GM12892 (cell line): ENCODE data around the gene TMEM30A.

Experiments
- POLR2A ChIP-seq: IDR thresholded peaks from 2 replicates; pipeline ENCODE4 v1.6.1; 2011; ENCODE audit warnings: low read depth, low read length, control low read depth
- POLR2AphosphoS5 ChIP-seq: IDR thresholded peaks from 2 replicates; pipeline ENCODE4 v1.6.1; 2011; ENCODE audit warnings: low read depth, low read length, control low read depth
- TAF1 ChIP-seq: IDR thresholded peaks from 2 replicates; pipeline ENCODE4 v1.6.1; 2011; ENCODE audit warnings: low read depth, mild to moderate bottlenecking, control low read depth, low read length, borderline replicate concordance

DNA sequence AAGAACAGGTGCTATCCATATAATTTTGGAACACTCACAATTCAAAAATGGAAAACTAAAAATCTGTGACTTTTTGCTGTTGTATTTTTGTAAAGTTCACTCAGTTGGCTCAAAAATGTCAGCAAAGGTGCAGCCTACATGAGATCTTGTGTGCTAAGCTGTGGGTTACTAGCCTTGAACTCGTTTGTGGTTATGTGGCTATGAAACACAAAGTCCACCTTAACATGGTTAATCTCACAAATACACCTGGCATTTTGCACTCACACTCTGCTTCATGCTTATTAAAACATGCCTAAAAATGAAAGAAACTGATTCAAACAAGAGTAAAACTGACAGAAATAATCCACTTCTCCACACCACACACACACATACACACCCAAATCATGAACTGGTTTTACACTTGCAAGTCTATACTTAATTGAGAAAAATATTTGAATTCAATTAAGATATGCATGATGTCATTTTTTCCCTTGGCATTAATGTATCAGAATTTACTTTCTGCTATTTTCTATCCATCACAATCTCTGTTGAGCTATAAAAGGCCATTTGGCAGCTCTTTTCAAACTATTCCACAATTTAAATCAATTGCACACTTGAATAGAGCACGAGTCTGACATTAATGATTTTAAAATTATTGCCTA, 22.9 kb upstream of the TMEM30A start:
- no peak for TF ChIP-seq POLR2A
- TF ChIP-seq TAF1: no peak
- TF ChIP-seq POLR2AphosphoS5: no peak
